Effector memory CD8-positive, alpha-beta T cell (primary cell): ENCODE results near the gene GNPAT.

Experiments
- ATAC-seq: fragments of 150-1000 bp; cut with Tn5 transposase; replicated peaks from 2 replicates; pipeline ENCODE4 v1.10.0; 2021; ENCODE audit warnings: mild to moderate bottlenecking, moderate library complexity
- DNase-seq, 3 experiments: peaks; one replicate each; pipeline ENCODE4 v3.0.0; 2021
- H3K27ac Mint-ChIP-seq, 2 donors: one replicate each; pipeline ENCODE4 v1.8.0; 2022; ENCODE audit warnings: mild to moderate bottlenecking in 2 of 2, mixed read lengths in 2 of 2, moderate library complexity in 2 of 2
- H3K27me3 Mint-ChIP-seq, 2 donors: one replicate each; pipeline ENCODE4 v1.8.0; 2022; ENCODE audit warnings: mixed read lengths in 2 of 2
- H3K36me3 Mint-ChIP-seq: one replicate; pipeline ENCODE4 v1.8.0; 2022; ENCODE audit warnings: mild to moderate bottlenecking, moderate library complexity, mixed read lengths; ENCODE audit not compliant: insufficient read depth
- H3K4me1 Mint-ChIP-seq, 2 donors: one replicate each; pipeline ENCODE4 v1.8.0; 2022; ENCODE audit warnings: low read depth in 2 of 2, mixed read lengths in 2 of 2
- H3K4me3 Mint-ChIP-seq, 2 donors: one replicate each; pipeline ENCODE4 v1.8.0; 2022; ENCODE audit warnings: mild to moderate bottlenecking in 2 of 2, mixed read lengths in 2 of 2, moderate library complexity in 2 of 2
- H3K9me3 Mint-ChIP-seq, 2 donors: one replicate each; pipeline ENCODE4 v1.8.0; 2022; ENCODE audit warnings: mixed read lengths in 2 of 2

GNPAT gene

DNA sequence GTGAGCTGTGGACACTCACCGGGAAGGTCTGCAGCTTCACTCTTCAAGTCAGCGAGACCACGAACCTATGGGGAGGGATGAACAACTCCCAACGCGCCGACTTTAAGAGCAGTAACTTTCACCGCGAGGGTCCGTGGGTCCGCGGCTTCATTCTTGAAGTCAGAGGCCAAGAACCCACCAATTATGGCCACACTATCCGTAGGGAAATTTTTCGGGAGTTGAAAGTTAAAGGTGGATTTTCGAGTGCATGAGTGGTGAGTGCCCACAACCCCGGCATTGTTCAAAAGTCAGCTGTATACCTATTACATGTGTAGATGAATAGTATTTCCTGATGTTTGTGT is 77.0 kb downstream of the GNPAT start:
- no peaks in the 10 kb centered on the region for H3K9me3 Mint-ChIP-seq
- peaks cover 0 to 6% of the 10 kb centered on the region in 2 donors for H3K27me3 Mint-ChIP-seq
- peaks cover 2% of the 10 kb centered on the region for H3K36me3 Mint-ChIP-seq
- H3K27ac Mint-ChIP-seq = peak overlapping the region in 1 of 2 donors; percentile 68
- H3K4me1 Mint-ChIP-seq = peaks cover 0 to 3% of the 10 kb centered on the region in 2 donors
- no peak for ATAC-seq
- DNase-seq = no peak
- no peak overlapping the region for H3K4me3 Mint-ChIP-seq

DNA sequence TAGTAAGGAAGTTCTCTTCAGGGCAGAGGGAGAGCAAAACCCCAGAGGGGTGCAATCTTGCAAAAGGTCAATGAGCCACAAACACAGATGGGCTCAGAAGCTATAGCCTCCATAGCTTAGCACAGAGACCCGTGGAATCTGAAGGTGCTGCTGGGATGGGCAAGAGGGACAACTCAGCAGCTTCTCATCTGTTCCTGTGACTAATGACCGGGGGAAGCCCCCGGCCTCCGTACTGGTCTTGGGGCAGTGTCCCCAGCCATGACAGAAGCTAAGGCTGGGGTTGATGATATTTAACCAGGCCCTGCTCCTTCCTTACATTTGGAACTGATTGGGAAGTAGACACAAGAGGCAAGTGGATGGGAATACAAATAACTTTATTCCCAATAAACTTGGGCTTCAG is 77.6 kb downstream of the GNPAT start:
- peaks cover 0 to 3% of the 10 kb centered on the region in 2 donors for H3K4me1 Mint-ChIP-seq
- H3K9me3 Mint-ChIP-seq = no peaks in the 10 kb centered on the region
- peaks cover 2% of the 10 kb centered on the region for H3K36me3 Mint-ChIP-seq
- peak overlapping the region in 1 of 2 donors; percentile 68 for H3K27ac Mint-ChIP-seq
- H3K27me3 Mint-ChIP-seq = no peaks in the 10 kb centered on the region
- ATAC-seq (no peak), DNase-seq (no peak)
- no peak overlapping the region for H3K4me3 Mint-ChIP-seq

DNA sequence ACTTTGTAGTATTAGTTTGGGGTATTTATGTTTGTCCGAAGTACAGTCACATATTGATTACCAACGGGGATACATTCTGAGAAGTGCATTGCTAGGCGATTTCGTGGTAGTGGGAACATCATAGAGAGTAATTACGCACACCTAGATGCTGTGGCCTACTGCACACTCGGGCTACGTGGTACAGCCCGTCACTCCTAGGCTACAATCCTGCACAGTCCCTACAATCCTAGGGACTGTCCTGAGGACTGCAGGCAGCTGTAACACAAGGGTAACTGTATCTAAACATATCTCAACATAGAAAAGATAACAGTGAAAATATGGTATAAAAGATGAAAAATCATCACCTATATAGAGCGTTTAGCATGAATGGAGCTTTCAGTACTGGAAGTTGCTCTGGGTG is 78.1 kb downstream of the GNPAT start:
- H3K27me3 Mint-ChIP-seq = no peaks in the 10 kb centered on the region
- H3K4me3 Mint-ChIP-seq = no peak overlapping the region
- ATAC-seq = no peak
- no peak overlapping the region for H3K27ac Mint-ChIP-seq
- no peak for DNase-seq
- H3K4me1 Mint-ChIP-seq = peaks cover 0 to 3% of the 10 kb centered on the region in 2 donors
- H3K36me3 Mint-ChIP-seq = peaks cover 2% of the 10 kb centered on the region
- H3K9me3 Mint-ChIP-seq = no peaks in the 10 kb centered on the region

DNA sequence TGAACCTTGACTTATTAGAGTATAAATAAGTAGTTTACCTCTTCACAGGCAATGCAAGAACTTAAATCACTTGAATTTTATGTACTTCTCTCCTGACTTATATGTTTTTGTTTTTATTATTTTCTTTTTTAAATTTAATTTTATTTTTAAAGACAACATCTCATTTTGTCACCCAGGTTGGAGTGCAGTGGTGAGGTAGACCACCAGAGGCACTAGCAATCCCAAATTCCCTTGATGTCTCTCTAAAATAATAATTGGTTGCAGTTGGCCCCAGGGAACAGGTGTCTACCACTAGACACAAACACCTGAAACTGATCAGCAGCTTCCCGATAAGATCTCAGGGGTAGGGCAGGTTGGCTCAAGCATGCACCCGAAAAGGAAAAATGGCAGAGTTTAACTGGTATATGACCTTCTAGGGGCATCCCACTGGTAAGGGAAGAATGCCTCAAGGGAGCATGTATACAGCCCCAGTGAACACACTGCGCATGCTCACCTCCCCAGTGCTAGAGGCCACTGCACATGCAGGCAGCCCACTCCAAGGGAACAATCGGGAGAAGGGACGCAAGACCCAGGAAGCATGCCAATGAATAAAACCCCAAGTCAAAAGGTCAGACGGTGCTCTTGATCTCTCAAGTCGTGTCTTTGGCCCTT is 82.0 kb downstream of the GNPAT start:
- DNase-seq (no peak), ATAC-seq (no peak)
- no peaks in the 10 kb centered on the region for H3K4me1 Mint-ChIP-seq
- no peak overlapping the region for H3K4me3 Mint-ChIP-seq
- peaks cover 2% of the 10 kb centered on the region for H3K36me3 Mint-ChIP-seq
- H3K27me3 Mint-ChIP-seq = no peaks in the 10 kb centered on the region
- H3K27ac Mint-ChIP-seq = no peak overlapping the region
- H3K9me3 Mint-ChIP-seq = no peaks in the 10 kb centered on the region

DNA sequence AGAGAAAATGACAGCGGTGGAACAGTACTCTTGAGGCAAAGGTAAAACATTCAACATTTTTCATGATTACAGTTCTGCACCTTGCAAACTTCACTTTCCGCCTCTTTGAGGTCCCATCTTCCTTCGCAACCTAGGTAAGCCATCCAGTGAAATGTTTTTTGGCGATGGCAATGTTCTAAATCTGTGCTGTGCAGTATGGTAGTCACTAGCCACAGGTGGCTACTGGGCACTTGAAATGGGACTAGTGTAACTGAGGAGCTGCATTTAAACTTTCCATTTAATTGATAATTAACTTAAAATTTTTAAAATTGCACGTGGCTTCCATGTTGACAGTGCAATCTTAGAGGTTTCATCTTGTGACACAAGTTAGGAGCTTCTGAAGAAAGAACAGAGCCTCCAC is 83.6 kb downstream of the GNPAT start:
- DNase-seq (no peak), ATAC-seq (no peak)
- H3K4me3 Mint-ChIP-seq = no peak overlapping the region
- H3K4me1 Mint-ChIP-seq = peaks cover 2 to 5% of the 10 kb centered on the region in 2 donors
- no peaks in the 10 kb centered on the region for H3K27me3 Mint-ChIP-seq
- H3K36me3 Mint-ChIP-seq = no peaks in the 10 kb centered on the region
- no peak overlapping the region for H3K27ac Mint-ChIP-seq
- H3K9me3 Mint-ChIP-seq = no peaks in the 10 kb centered on the region

DNA sequence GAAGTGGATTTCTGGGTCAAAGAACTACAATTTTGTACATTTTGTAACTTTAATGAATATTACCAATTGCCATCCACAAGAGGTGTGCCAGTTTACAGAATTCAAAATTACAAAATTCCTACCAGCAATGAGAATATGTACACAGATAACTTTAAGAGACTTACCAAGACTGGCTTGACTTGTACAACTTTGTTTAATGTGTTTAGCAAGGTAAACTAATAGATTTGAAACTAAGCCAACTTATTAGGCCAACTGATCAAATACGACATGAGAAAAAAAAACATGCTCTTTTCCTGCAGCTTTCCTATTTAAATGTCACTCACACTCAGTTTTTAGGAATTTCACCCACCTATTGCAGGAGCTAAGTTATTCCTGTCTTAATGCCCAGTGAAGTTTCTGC is 85.2 kb downstream of the GNPAT start:
- no peak overlapping the region for H3K4me3 Mint-ChIP-seq
- ATAC-seq (no peak), DNase-seq (no peak)
- no peak overlapping the region for H3K27ac Mint-ChIP-seq
- H3K9me3 Mint-ChIP-seq = no peaks in the 10 kb centered on the region
- no peaks in the 10 kb centered on the region for H3K36me3 Mint-ChIP-seq
- H3K4me1 Mint-ChIP-seq = peaks cover 2 to 11% of the 10 kb centered on the region in 2 donors
- no peaks in the 10 kb centered on the region for H3K27me3 Mint-ChIP-seq
